ENCODE results near the gene DPH6.
"Not testable (repeated sequence)": the region's sequence is repeated elsewhere in the genome, so short reads cannot be mapped to it uniquely, and the experiment has no call there.

The DPH6 gene

GRCh38 chr15:35545824-35546510, at the start of gene DPH6:
Gene DPH6, minus strand, starts transcription at chr15:35546165. Its CDS starts 24 bp downstream, at chr15:35546141.
- DNase-seq, result peak; percentile 54 to 89 (median 76)
- intact Hi-C loops (cut with DNase I), result no loop called here

- DNase-seq, result no peak
Measured at GRCh38 chr15:35595656-35596055, 49.7 kb upstream of the DPH6 start.

GRCh38 chr15:35591987-35592386, 46.0 kb upstream of the DPH6 start:
- intact Hi-C loops (cut with DNase I), result not testable (repeated sequence)
- peak in 1 of 42 donors; percentile 6 for DNase-seq

More at GRCh38 chr15:35595656-35596055, 49.7 kb upstream of the DPH6 start:
- intact Hi-C loops (cut with DNase I), result no loop called here

GRCh38 chr15:35583863-35584528, 38.0 kb upstream of the DPH6 start:
- DNase-seq, result no peak
- intact Hi-C loops (cut with DNase I), result no loop called here

GRCh38 chr15:35580606-35581005, 34.6 kb upstream of the DPH6 start:
- intact Hi-C loops (cut with DNase I), result no loop called here

GRCh38 chr15:35567392-35567791, 21.4 kb upstream of the DPH6 start:
- DNase-seq, result no peak

More at GRCh38 chr15:35580606-35581005, 34.6 kb upstream of the DPH6 start:
- no peak for DNase-seq

GRCh38 chr15:35566991-35567390, 21.0 kb upstream of the DPH6 start:
- intact Hi-C loops (cut with DNase I), result no loop called here
- DNase-seq, result no peak

More at GRCh38 chr15:35567392-35567791, 21.4 kb upstream of the DPH6 start:
- intact Hi-C loops (cut with DNase I), result no loop called here

GRCh38 chr15:35565901-35566300, 19.9 kb upstream of the DPH6 start:
- intact Hi-C loops (cut with DNase I), result no loop called here
- DNase-seq, result no peak

GRCh38 chr15:35562641-35563040, 16.7 kb upstream of the DPH6 start:
- DNase-seq, result no peak
- intact Hi-C loops (cut with DNase I), result no loop called here

GRCh38 chr15:35561308-35561707, 15.3 kb upstream of the DPH6 start:
- intact Hi-C loops (cut with DNase I), result no loop called here
- DNase-seq, result no peak

- no peak for DNase-seq
- intact Hi-C loops (cut with DNase I), result no loop called here
Measured at GRCh38 chr15:35560870-35561269, 14.9 kb upstream of the DPH6 start.

- intact Hi-C loops (cut with DNase I), result no loop called here
- DNase-seq, result no peak
Measured at GRCh38 chr15:35560258-35560657, 14.3 kb upstream of the DPH6 start.

- intact Hi-C loops (cut with DNase I), result no loop called here
- no peak for DNase-seq
Measured at GRCh38 chr15:35559683-35560082, 13.7 kb upstream of the DPH6 start.

GRCh38 chr15:35557544-35557943, 11.6 kb upstream of the DPH6 start:
- intact Hi-C loops (cut with DNase I), result no loop called here
- DNase-seq, result peak in 9 of 42 donors; percentile 6 to 51 (median 27)

- intact Hi-C loops (cut with DNase I), result no loop called here
- no peak for DNase-seq
Measured at GRCh38 chr15:35557012-35557411, 11.0 kb upstream of the DPH6 start.

GRCh38 chr15:35555244-35555643, 9.3 kb upstream of the DPH6 start:
- DNase-seq, result no peak

GRCh38 chr15:35550957-35551356, 5.0 kb upstream of the DPH6 start:
- DNase-seq, result no peak
- intact Hi-C loops (cut with DNase I), result no loop called here

More at GRCh38 chr15:35555244-35555643, 9.3 kb upstream of the DPH6 start:
- intact Hi-C loops (cut with DNase I), result no loop called here

- intact Hi-C loops (cut with DNase I), result no loop called here
- DNase-seq, result no peak
Measured at GRCh38 chr15:35549567-35549966, 3.6 kb upstream of the DPH6 start.

- intact Hi-C loops (cut with DNase I), result no loop called here
- no peak for DNase-seq
Measured at GRCh38 chr15:35548435-35548834, 2.5 kb upstream of the DPH6 start.

- peak in 4 of 42 donors; percentile 8 to 44 (median 16) for DNase-seq
- intact Hi-C loops (cut with DNase I), result no loop called here
Measured at GRCh38 chr15:35547775-35548364, 1.9 kb upstream of the DPH6 start.
